GM23338 (cell line): Measurements from ENCODE around the gene BANP. TPM values are rescaled to one million over a fixed set of nuclear protein-coding genes. Genes with fewer than 3 reads are reported as not detected.

ENCODE experiments used
- ATAC-seq: fragments of 200-7000 bp; cut with Tn5 transposase; 3 replicates; pipeline ENCODE4 v1.9.1; 2020
- DNase-seq: peaks from one replicate; pipeline ENCODE4 v3.0.0-alpha.2; 2015; ENCODE audit warnings: low spot score
- H2AFZ ChIP-seq: fragments of 200-600 bp; sonication (generic); 2 replicates; pipeline ENCODE4 v1.8.0; 2016; ENCODE audit warnings: antibody characterized with exemption, mild to moderate bottlenecking, moderate library complexity
- H3F3A ChIP-seq: fragments of 200-600 bp; sonication (generic); replicated peaks from 2 replicates; pipeline ENCODE4 v1.8.0; 2017; ENCODE audit warnings: antibody characterized with exemption, mixed run types, low read depth
- H3K27ac ChIP-seq: fragments of 200-600 bp; sonication (generic); 2 replicates; pipeline ENCODE4 v1.6.1; 2016; ENCODE audit warnings: low read depth
- H3K27me3 ChIP-seq: fragments of 200-600 bp; sonication (generic); 2 replicates; pipeline ENCODE4 v1.8.0; 2016; ENCODE audit warnings: mild to moderate bottlenecking, mixed run types, moderate library complexity; ENCODE audit not compliant: insufficient read depth
- H3K36me3 ChIP-seq: fragments of 200-600 bp; sonication (generic); 2 replicates; pipeline ENCODE4 v1.8.0; 2016; ENCODE audit warnings: mild to moderate bottlenecking; ENCODE audit not compliant: insufficient read depth
- H3K4me1 ChIP-seq: fragments of 200-600 bp; sonication (generic); 2 replicates; pipeline ENCODE4 v1.8.0; 2016; ENCODE audit warnings: mild to moderate bottlenecking, moderate library complexity; ENCODE audit not compliant: insufficient read depth
- H3K4me2 ChIP-seq: fragments of 200-600 bp; sonication (generic); 2 replicates; pipeline ENCODE4 v1.7.1; 2017; ENCODE audit warnings: mixed run types
- H3K4me3 ChIP-seq: fragments of 200-600 bp; sonication (generic); 2 replicates; pipeline ENCODE4 v1.6.1; 2016; ENCODE audit warnings: mixed run types
- H3K79me2 ChIP-seq: fragments of 200-600 bp; sonication (generic); replicated peaks from 2 replicates; pipeline ENCODE4 v1.8.0; 2017; ENCODE audit warnings: mild to moderate bottlenecking; ENCODE audit not compliant: insufficient read depth
- H3K9me2 ChIP-seq: fragments of 200-600 bp; sonication (generic); 2 replicates; pipeline ENCODE4 v1.8.0; 2017; ENCODE audit not compliant: insufficient read depth
- H4K20me1 ChIP-seq: fragments of 200-600 bp; sonication (generic); replicated peaks from 2 replicates; pipeline ENCODE4 v1.8.0; 2017; ENCODE audit warnings: mild to moderate bottlenecking; ENCODE audit not compliant: insufficient read depth
- H3K27ac Mint-ChIP-seq: 2 replicates; pipeline ENCODE4 v1.8.0; 2020; ENCODE audit warnings: inconsistent platforms, mild to moderate bottlenecking, moderate library complexity, mixed read lengths
- H3K27me3 Mint-ChIP-seq: 3 replicates; pipeline ENCODE4 v1.8.0; 2022; ENCODE audit warnings: low read depth, mild to moderate bottlenecking, moderate library complexity, mixed read lengths, inconsistent platforms; ENCODE audit not compliant: insufficient read depth, poor library complexity
- H3K36me3 Mint-ChIP-seq: 3 replicates; pipeline ENCODE4 v1.8.0; 2021; ENCODE audit warnings: low read depth, mild to moderate bottlenecking, inconsistent platforms, moderate library complexity, mixed read lengths
- H3K4me1 Mint-ChIP-seq: 3 replicates; pipeline ENCODE4 v1.8.0; 2020; ENCODE audit warnings: mild to moderate bottlenecking, inconsistent platforms, mixed read lengths
- H3K4me3 Mint-ChIP-seq: 3 replicates; pipeline ENCODE4 v1.8.0; 2021; ENCODE audit warnings: moderate library complexity, mild to moderate bottlenecking, inconsistent platforms, mixed read lengths
- H3K9me3 Mint-ChIP-seq: 3 replicates; pipeline ENCODE4 v1.8.0; 2020; ENCODE audit warnings: moderate library complexity, mild to moderate bottlenecking, inconsistent platforms, mixed read lengths
- CREB1 ChIP-seq: fragments of 250-450 bp; sonication (Bioruptor Pico); IDR thresholded peaks from 2 replicates; pipeline ENCODE4 v1.5.0; 2020; ENCODE audit warnings: low read depth, mild to moderate bottlenecking, moderate library complexity
- EZH2 ChIP-seq: fragments of 200-600 bp; sonication (generic); IDR thresholded peaks from one replicate; pipeline ENCODE4 v1.8.0; 2017; ENCODE audit warnings: antibody characterized with exemption, mild to moderate bottlenecking, low read depth; ENCODE audit not compliant: unreplicated experiment
- EZH2phosphoT487 ChIP-seq: fragments of 200-600 bp; sonication (generic); IDR thresholded peaks from one replicate; pipeline ENCODE4 v1.8.1; 2018; ENCODE audit warnings: antibody characterized with exemption; ENCODE audit not compliant: unreplicated experiment
- JUNB ChIP-seq: IDR thresholded peaks from one replicate; pipeline ENCODE4 v1.6.1; 2016; ENCODE audit warnings: antibody characterized with exemption; ENCODE audit not compliant: unreplicated experiment
- POLR2AphosphoS5 ChIP-seq: IDR thresholded peaks from 2 replicates; pipeline ENCODE4 v1.6.1; 2016; ENCODE audit warnings: antibody characterized with exemption, low read depth
- STAT1 ChIP-seq: IDR thresholded peaks from one replicate; pipeline ENCODE4 v1.6.1; 2016; ENCODE audit warnings: antibody characterized with exemption; ENCODE audit not compliant: unreplicated experiment
- ZNF331 ChIP-seq: fragments of 250-450 bp; sonication (Bioruptor Pico); IDR thresholded peaks from 2 replicates; pipeline ENCODE4 v1.5.0; 2020; ENCODE audit warnings: low read depth, mild to moderate bottlenecking, moderate library complexity
- polyA plus RNA-seq: library from polyadenylated mRNA; unstranded; fragments of >200 nt; fragmentation: Nextera tagmentation; extraction: Ambion mirVana; gene quantifications from 2 replicates; pipeline ENCODE4 v1.2.1, GENCODE V29; 2016
- total RNA-seq: library from RNA; depleted of rRNA; stranded (reverse); fragments of >200 nt; shearing (Covaris generic); gene quantifications from 2 replicates; pipeline ENCODE4 v1.2.3, GENCODE V29; 2014
- TF ChIP-seq, protein P1 (sequence below): IDR thresholded peaks from one replicate; pipeline ENCODE4 v1.6.1; 2018; ENCODE audit warnings: antibody characterized with exemption; ENCODE audit not compliant: unreplicated experiment
- TF ChIP-seq, protein P2 (sequence below): IDR thresholded peaks from 2 replicates; pipeline ENCODE4 v1.6.1; 2016; ENCODE audit warnings: antibody characterized with exemption
- TF ChIP-seq, protein P3 (sequence below), 2 experiments: fragments of 200-600 bp in 1 of 2; sonication (generic) in 1 of 2; conservative IDR thresholded peaks; 2 replicates each; pipeline versions ENCODE4 v1.5.1 to v1.6.1; 2016 to 2017; ENCODE audit warnings: antibody characterized with exemption in 2 of 2, low read depth in 2 of 2, mild to moderate bottlenecking in 2 of 2, moderate library complexity in 1 of 2
- TF ChIP-seq, protein P4 (sequence below): fragments of 250-450 bp; sonication (Bioruptor Pico); IDR thresholded peaks from 2 replicates; pipeline ENCODE4 v1.5.0; 2020; ENCODE audit warnings: mild to moderate bottlenecking, moderate library complexity

BANP gene
- total and polyA plus RNA-seq, 2 experiments from 2014 or later: 22.3 to 48.0 TPM

DNA sequence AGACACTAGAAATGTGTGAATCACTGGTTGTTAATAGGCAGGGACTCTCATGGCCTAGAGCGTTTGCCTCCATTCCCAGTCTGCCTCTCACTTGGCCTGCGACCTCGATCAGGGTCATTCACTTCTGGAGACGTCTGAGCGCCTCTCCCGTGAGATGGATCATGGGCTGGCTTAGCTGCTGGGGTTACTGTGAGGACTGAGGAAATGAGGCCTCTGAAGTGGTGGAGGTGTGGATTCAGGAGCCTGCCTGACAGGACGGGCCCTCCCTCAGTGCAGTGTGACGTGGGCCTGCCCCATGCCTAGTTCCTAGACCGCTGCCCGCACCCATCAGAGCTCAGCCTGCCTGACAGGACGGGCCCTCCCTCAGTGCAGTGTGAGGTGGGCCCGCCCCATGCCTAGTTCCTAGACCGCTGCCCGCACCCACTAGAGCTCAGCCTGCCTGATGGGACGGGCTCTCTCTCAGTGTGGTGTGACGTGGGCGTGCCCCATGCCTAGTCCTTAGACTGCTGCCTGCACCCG lies 61.9 kb downstream of the BANP start (continued):
- TF ChIP-seq, protein P1, sequence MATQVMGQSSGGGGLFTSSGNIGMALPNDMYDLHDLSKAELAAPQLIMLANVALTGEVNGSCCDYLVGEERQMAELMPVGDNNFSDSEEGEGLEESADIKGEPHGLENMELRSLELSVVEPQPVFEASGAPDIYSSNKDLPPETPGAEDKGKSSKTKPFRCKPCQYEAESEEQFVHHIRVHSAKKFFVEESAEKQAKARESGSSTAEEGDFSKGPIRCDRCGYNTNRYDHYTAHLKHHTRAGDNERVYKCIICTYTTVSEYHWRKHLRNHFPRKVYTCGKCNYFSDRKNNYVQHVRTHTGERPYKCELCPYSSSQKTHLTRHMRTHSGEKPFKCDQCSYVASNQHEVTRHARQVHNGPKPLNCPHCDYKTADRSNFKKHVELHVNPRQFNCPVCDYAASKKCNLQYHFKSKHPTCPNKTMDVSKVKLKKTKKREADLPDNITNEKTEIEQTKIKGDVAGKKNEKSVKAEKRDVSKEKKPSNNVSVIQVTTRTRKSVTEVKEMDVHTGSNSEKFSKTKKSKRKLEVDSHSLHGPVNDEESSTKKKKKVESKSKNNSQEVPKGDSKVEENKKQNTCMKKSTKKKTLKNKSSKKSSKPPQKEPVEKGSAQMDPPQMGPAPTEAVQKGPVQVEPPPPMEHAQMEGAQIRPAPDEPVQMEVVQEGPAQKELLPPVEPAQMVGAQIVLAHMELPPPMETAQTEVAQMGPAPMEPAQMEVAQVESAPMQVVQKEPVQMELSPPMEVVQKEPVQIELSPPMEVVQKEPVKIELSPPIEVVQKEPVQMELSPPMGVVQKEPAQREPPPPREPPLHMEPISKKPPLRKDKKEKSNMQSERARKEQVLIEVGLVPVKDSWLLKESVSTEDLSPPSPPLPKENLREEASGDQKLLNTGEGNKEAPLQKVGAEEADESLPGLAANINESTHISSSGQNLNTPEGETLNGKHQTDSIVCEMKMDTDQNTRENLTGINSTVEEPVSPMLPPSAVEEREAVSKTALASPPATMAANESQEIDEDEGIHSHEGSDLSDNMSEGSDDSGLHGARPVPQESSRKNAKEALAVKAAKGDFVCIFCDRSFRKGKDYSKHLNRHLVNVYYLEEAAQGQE: no peak
- TF ChIP-seq POLR2AphosphoS5: no peak

DNA sequence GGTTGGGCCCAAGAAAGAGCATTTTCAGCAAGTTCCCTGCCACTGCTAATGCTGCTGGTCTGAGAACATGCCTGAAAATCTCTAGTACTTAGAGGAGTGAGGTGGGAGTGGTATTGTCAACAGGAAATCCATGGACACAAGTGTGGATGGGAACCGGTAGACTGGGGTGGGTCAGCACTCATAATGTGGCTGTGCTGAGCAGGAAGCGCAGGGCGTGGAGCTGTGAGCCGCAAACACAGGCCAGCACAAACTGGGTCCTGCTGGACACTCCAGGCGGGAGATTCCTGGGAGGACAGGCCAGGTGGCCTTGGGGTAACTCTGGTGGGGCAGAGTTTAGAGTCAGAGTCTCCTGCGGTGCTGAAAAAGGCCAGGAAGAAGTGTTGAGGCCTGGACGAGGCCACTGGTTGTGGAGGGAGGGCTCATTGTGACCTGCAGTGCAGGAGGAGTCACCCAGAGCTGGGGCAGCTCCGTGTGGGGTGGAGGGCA lies 62.6 kb downstream of the BANP start:
- peaks cover 11% of the 10 kb centered on the region for H3K27me3 Mint-ChIP-seq
- Histone ChIP-seq H3K4me3 (no peak overlapping the region), H4K20me1 (no peaks in the 10 kb centered on the region), H3K27ac (no peak overlapping the region), H3K27me3 (no peaks in the 10 kb centered on the region), H3K36me3 (no peaks in the 10 kb centered on the region), H2AFZ (no peak overlapping the region), H3K4me1 (peaks cover 1% of the 10 kb centered on the region; the same call in 1 of the 2 replicates), H3K4me2 (no peak overlapping the region), H3K9me2 (no peaks in the 10 kb centered on the region), H3F3A (peaks cover 3% of the 10 kb centered on the region; the same call in 1 of the 2 replicates), H3K79me2 (peaks cover 6% of the 10 kb centered on the region; the same call in 1 of the 2 replicates)
- H3K9me3 Mint-ChIP-seq: peaks cover 17% of the 10 kb centered on the region
- H3K4me3 Mint-ChIP-seq: no peak overlapping the region
- H3K4me1 Mint-ChIP-seq: peaks cover 24% of the 10 kb centered on the region
- DNase-seq: no peak
- ATAC-seq: no peak
- H3K27ac Mint-ChIP-seq: peak overlapping the region; percentile 61
- peaks cover 51% of the 10 kb centered on the region for H3K36me3 Mint-ChIP-seq
- TF ChIP-seq CREB1 (CRISPR knock-in tag): no peak
- no peak for TF ChIP-seq STAT1
- no peak for TF ChIP-seq ZNF331 (CRISPR knock-in tag)
- TF ChIP-seq, protein P2, sequence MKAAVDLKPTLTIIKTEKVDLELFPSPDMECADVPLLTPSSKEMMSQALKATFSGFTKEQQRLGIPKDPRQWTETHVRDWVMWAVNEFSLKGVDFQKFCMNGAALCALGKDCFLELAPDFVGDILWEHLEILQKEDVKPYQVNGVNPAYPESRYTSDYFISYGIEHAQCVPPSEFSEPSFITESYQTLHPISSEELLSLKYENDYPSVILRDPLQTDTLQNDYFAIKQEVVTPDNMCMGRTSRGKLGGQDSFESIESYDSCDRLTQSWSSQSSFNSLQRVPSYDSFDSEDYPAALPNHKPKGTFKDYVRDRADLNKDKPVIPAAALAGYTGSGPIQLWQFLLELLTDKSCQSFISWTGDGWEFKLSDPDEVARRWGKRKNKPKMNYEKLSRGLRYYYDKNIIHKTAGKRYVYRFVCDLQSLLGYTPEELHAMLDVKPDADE: no peak
- TF ChIP-seq EZH2: no peak
- TF ChIP-seq POLR2AphosphoS5: no peak
- TF ChIP-seq, protein P3, sequence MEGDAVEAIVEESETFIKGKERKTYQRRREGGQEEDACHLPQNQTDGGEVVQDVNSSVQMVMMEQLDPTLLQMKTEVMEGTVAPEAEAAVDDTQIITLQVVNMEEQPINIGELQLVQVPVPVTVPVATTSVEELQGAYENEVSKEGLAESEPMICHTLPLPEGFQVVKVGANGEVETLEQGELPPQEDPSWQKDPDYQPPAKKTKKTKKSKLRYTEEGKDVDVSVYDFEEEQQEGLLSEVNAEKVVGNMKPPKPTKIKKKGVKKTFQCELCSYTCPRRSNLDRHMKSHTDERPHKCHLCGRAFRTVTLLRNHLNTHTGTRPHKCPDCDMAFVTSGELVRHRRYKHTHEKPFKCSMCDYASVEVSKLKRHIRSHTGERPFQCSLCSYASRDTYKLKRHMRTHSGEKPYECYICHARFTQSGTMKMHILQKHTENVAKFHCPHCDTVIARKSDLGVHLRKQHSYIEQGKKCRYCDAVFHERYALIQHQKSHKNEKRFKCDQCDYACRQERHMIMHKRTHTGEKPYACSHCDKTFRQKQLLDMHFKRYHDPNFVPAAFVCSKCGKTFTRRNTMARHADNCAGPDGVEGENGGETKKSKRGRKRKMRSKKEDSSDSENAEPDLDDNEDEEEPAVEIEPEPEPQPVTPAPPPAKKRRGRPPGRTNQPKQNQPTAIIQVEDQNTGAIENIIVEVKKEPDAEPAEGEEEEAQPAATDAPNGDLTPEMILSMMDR (conservative IDR thresholded peaks at IDR 0.05; ENCODE audit: low read depth in 2 of 2): no peak
- TF ChIP-seq EZH2phosphoT487: no peak
- TF ChIP-seq, protein P4, sequence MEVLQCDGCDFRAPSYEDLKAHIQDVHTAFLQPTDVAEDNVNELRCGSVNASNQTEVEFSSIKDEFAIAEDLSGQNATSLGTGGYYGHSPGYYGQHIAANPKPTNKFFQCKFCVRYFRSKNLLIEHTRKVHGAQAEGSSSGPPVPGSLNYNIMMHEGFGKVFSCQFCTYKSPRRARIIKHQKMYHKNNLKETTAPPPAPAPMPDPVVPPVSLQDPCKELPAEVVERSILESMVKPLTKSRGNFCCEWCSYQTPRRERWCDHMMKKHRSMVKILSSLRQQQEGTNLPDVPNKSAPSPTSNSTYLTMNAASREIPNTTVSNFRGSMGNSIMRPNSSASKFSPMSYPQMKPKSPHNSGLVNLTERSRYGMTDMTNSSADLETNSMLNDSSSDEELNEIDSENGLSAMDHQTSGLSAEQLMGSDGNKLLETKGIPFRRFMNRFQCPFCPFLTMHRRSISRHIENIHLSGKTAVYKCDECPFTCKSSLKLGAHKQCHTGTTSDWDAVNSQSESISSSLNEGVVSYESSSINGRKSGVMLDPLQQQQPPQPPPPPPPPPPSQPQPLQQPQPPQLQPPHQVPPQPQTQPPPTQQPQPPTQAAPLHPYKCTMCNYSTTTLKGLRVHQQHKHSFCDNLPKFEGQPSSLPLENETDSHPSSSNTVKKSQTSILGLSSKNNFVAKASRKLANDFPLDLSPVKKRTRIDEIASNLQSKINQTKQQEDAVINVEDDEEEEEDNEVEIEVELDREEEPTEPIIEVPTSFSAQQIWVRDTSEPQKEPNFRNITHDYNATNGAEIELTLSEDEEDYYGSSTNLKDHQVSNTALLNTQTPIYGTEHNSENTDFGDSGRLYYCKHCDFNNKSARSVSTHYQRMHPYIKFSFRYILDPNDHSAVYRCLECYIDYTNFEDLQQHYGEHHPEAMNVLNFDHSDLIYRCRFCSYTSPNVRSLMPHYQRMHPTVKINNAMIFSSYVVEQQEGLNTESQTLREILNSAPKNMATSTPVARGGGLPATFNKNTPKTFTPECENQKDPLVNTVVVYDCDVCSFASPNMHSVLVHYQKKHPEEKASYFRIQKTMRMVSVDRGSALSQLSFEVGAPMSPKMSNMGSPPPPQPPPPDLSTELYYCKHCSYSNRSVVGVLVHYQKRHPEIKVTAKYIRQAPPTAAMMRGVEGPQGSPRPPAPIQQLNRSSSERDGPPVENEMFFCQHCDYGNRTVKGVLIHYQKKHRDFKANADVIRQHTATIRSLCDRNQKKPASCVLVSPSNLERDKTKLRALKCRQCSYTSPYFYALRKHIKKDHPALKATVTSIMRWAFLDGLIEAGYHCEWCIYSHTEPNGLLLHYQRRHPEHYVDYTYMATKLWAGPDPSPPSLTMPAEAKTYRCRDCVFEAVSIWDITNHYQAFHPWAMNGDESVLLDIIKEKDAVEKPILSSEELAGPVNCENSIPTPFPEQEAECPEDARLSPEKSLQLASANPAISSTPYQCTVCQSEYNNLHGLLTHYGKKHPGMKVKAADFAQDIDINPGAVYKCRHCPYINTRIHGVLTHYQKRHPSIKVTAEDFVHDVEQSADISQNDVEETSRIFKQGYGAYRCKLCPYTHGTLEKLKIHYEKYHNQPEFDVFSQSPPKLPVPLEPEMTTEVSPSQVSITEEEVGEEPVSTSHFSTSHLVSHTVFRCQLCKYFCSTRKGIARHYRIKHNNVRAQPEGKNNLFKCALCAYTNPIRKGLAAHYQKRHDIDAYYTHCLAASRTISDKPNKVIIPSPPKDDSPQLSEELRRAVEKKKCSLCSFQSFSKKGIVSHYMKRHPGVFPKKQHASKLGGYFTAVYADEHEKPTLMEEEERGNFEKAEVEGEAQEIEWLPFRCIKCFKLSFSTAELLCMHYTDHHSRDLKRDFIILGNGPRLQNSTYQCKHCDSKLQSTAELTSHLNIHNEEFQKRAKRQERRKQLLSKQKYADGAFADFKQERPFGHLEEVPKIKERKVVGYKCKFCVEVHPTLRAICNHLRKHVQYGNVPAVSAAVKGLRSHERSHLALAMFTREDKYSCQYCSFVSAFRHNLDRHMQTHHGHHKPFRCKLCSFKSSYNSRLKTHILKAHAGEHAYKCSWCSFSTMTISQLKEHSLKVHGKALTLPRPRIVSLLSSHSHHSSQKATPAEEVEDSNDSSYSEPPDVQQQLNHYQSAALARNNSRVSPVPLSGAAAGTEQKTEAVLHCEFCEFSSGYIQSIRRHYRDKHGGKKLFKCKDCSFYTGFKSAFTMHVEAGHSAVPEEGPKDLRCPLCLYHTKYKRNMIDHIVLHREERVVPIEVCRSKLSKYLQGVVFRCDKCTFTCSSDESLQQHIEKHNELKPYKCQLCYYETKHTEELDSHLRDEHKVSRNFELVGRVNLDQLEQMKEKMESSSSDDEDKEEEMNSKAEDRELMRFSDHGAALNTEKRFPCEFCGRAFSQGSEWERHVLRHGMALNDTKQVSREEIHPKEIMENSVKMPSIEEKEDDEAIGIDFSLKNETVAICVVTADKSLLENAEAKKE (CRISPR knock-in tag): no peak
- no peak for TF ChIP-seq JUNB
